22Rv1 (cell line): ENCODE results near the gene IMMP2L.

Experiments
- ZFX ChIP-seq: fragments of 450-650 bp; IDR thresholded peaks from 2 replicates; pipeline ENCODE4 v1.6.1; 2017; ENCODE audit warnings: antibody characterized with exemption, borderline replicate concordance
- TF ChIP-seq, protein P1 (sequence below): fragments of 450-650 bp; IDR thresholded peaks from 2 replicates; pipeline ENCODE4 v1.5.1; 2017; ENCODE audit warnings: mild to moderate bottlenecking

DNA sequence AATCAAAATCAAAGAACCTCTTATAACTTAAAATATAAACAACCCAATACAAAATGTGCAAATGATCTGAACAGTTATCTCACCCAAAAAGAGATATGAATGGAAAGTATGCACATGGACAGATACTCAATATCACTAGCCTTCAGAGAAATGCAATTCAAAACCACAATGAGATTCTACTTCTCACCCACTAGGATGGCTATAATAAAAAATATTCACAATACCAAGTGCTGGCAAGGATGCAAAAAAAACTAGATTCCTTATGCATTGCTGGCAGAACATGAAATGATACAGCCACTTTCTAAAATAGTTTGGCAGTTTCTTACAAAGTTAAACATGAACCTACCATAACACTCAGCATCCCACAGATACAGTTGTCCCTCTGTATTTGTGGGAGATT, 601.5 kb downstream of the IMMP2L start:
- TF ChIP-seq, protein P1, sequence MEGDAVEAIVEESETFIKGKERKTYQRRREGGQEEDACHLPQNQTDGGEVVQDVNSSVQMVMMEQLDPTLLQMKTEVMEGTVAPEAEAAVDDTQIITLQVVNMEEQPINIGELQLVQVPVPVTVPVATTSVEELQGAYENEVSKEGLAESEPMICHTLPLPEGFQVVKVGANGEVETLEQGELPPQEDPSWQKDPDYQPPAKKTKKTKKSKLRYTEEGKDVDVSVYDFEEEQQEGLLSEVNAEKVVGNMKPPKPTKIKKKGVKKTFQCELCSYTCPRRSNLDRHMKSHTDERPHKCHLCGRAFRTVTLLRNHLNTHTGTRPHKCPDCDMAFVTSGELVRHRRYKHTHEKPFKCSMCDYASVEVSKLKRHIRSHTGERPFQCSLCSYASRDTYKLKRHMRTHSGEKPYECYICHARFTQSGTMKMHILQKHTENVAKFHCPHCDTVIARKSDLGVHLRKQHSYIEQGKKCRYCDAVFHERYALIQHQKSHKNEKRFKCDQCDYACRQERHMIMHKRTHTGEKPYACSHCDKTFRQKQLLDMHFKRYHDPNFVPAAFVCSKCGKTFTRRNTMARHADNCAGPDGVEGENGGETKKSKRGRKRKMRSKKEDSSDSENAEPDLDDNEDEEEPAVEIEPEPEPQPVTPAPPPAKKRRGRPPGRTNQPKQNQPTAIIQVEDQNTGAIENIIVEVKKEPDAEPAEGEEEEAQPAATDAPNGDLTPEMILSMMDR, result no peak
- no peak for TF ChIP-seq ZFX
